K562 (cell line): Measurements from ENCODE around the gene EIF2S1. TPM values are rescaled to one million over a fixed set of nuclear protein-coding genes. Genes with fewer than 3 reads are reported as not detected.

Experiments used
- ATAC-seq: fragments of 200-7000 bp; cut with Tn5 transposase; 3 replicates; pipeline ENCODE4 v1.9.1; 2020; ENCODE audit warnings: moderate library complexity
- BruUV-seq: library from RNA; stranded (reverse); fragments of 400-500 nt; replicated peaks from 2 replicates; lab custom pipeline; 2021; lab: Mats Ljungman, UMichigan
- CTCF ChIA-PET: fragments of 300-600 bp; formaldehyde crosslinking; extraction: SDS; loops from one replicate; lab custom pipeline; 2021; ENCODE audit warnings: low intra/inter-chr PET ratio; lab: Yijun Ruan, JAX
- POLR2A ChIA-PET: fragments of 300-600, 350-650 bp; sonication (Branson Sonifier 250); formaldehyde crosslinking; extraction: SDS; loops from one replicate; lab custom pipeline; 2021; ENCODE audit warnings: antibody characterized with exemption, inconsistent platforms; lab: Yijun Ruan, JAX
- DNase-seq, 4 experiments: peaks; one replicate each; pipeline versions ENCODE4 v3.0.0 to v3.0.0-alpha.2; 2011 to 2018; ENCODE audit warnings: low spot score in 3 of 4, mixed read lengths in 3 of 4; ENCODE audit errors: extremely low read depth in 1 of 4
- FAIRE-seq: peaks from 2 replicates; lab custom pipeline; 2011; peaks lifted over from hg19 to GRCh38; lab: Jason Lieb, UNC
- H2AFZ ChIP-seq: 2 replicates; pipeline ENCODE4 v1.6.0; 2011; ENCODE audit warnings: low read depth, low read length, control low read depth, inconsistent platforms
- H3K27ac ChIP-seq: fragments of 200-600 bp; 3 replicates; pipeline ENCODE4 v1.8.0; 2011; ENCODE audit warnings: low read depth, mild to moderate bottlenecking, control low read depth, inconsistent platforms, low read length, moderate library complexity, mixed read lengths; ENCODE audit errors: extremely low read depth
- H3K27me3 ChIP-seq, 2 experiments: fragments of 300-600 bp in 1 of 2; 2 replicates in 1 of 2; 3 replicates in 1 of 2; pipeline versions ENCODE4 v1.6.0 to v1.8.0; 2011; ENCODE audit warnings: inconsistent platforms in 2 of 2, low read length in 2 of 2, mild to moderate bottlenecking in 1 of 2, mixed read lengths in 1 of 2, moderate library complexity in 1 of 2; ENCODE audit not compliant: control insufficient read depth in 2 of 2, insufficient read depth in 2 of 2
- H3K36me3 ChIP-seq: fragments of 300-600 bp; 3 replicates; pipeline ENCODE4 v1.8.0; 2011; ENCODE audit warnings: mild to moderate bottlenecking, low read length, inconsistent platforms; ENCODE audit not compliant: control insufficient read depth, insufficient read depth
- H3K4me1 ChIP-seq, 2 experiments: fragments of 200-600 bp in 1 of 2; replicated peaks in 1 of 2; 2 replicates in 1 of 2; 3 replicates in 1 of 2; pipeline versions ENCODE4 v1.5.1 to v1.8.0; 2011; ENCODE audit warnings: inconsistent platforms in 2 of 2, low read length in 2 of 2, mild to moderate bottlenecking in 1 of 2, mixed read lengths in 1 of 2, moderate library complexity in 1 of 2; ENCODE audit not compliant: control insufficient read depth in 2 of 2, insufficient read depth in 2 of 2
- H3K4me2 ChIP-seq: 2 replicates; pipeline ENCODE4 v1.6.1; 2011; ENCODE audit warnings: low read length, control low read depth, inconsistent platforms, mixed read lengths; ENCODE audit not compliant: insufficient read depth
- H3K4me3 ChIP-seq: fragments of 200-600 bp; sonication (generic), shearing (Covaris generic); 2 replicates; pipeline ENCODE4 v1.5.1; 2016; ENCODE audit warnings: control low read depth, inconsistent platforms
- H3K79me2 ChIP-seq: fragments of 200-600 bp; 3 replicates; pipeline ENCODE4 v1.8.0; 2011; ENCODE audit warnings: low read length, inconsistent platforms; ENCODE audit not compliant: control insufficient read depth, insufficient read depth
- H3K9ac ChIP-seq, 2 experiments: 2 replicates each; pipeline versions ENCODE4 v1.6.0 to v1.6.1; 2011; ENCODE audit warnings: low read depth in 2 of 2, low read length in 2 of 2, control low read depth in 1 of 2, inconsistent platforms in 1 of 2, mild to moderate bottlenecking in 1 of 2, mixed read lengths in 1 of 2; ENCODE audit not compliant: insufficient read depth in 1 of 2
- H3K9me1 ChIP-seq: one replicate; pipeline ENCODE4 v1.6.0; 2011; ENCODE audit warnings: inconsistent platforms, mild to moderate bottlenecking, low read length, moderate library complexity; ENCODE audit not compliant: control insufficient read depth, insufficient read depth
- H3K9me3 ChIP-seq: replicated peaks from 2 replicates; pipeline ENCODE4 v1.5.1; 2011; ENCODE audit warnings: low read depth, low read length, inconsistent platforms; ENCODE audit not compliant: control insufficient read depth, insufficient read depth
- H4K20me1 ChIP-seq: replicated peaks from 2 replicates; pipeline ENCODE4 v1.6.1; 2011; ENCODE audit warnings: low read length, inconsistent platforms, mixed read lengths; ENCODE audit not compliant: control insufficient read depth, insufficient read depth
- CBX3 ChIP-seq, 2 experiments: IDR thresholded peaks; 1 replicate in 1 of 2; 2 replicates in 1 of 2; pipeline ENCODE4 v1.6.1; 2012; ENCODE audit warnings: inconsistent platforms in 2 of 2, low read length in 2 of 2, borderline replicate concordance in 1 of 2, control low read depth in 1 of 2
- DDX20 ChIP-seq: fragments of 450-650 bp; IDR thresholded peaks from 2 replicates; pipeline ENCODE4 v1.6.1; 2016; ENCODE audit warnings: missing genetic modification characterization, low read depth, mild to moderate bottlenecking, missing compliant biosample characterization, moderate library complexity
- FOXJ3 ChIP-seq: sonication (generic); formaldehyde crosslinking; IDR thresholded peaks from 2 replicates; pipeline ENCODE4 v1.4.0; 2020; ENCODE audit warnings: mild to moderate bottlenecking, missing genetic modification reagents
- FUS ChIP-seq: fragments of 200-400 bp; formaldehyde crosslinking; optimal IDR thresholded peaks from 2 replicates; pipeline ENCODE3; 2017; ENCODE audit warnings: low read depth, low read length
- GABPB1 ChIP-seq: sonication (generic); formaldehyde crosslinking; IDR thresholded peaks from 2 replicates; pipeline ENCODE4 v1.8.0; 2022; ENCODE audit warnings: mild to moderate bottlenecking, missing genetic modification reagents
- HDGF ChIP-seq: fragments of 450-650 bp; IDR thresholded peaks from 2 replicates; pipeline ENCODE4 v1.6.1; 2016
- IFI16 ChIP-seq: fragments of 250-450 bp; sonication (Bioruptor Pico); IDR thresholded peaks from 2 replicates; pipeline ENCODE4 v2.1.2; 2022; ENCODE audit warnings: mild to moderate bottlenecking, inconsistent platforms
- LEF1 ChIP-seq: fragments of 450-650 bp; IDR thresholded peaks from 2 replicates; pipeline ENCODE4 v1.6.1; 2016; ENCODE audit warnings: mild to moderate bottlenecking
- MAFF ChIP-seq: IDR thresholded peaks from 2 replicates; pipeline ENCODE4 v1.6.1; 2012; ENCODE audit warnings: low read length, improper control_type of control experiment
- MCM2 ChIP-seq: fragments of 450-650 bp; IDR thresholded peaks from 2 replicates; pipeline ENCODE4 v1.6.1; 2017; ENCODE audit warnings: low read depth, mild to moderate bottlenecking
- MYC ChIP-seq, 2 experiments: fragments of 250-450 bp in 1 of 2; sonication (Bioruptor Pico) in 1 of 2; IDR thresholded peaks; 2 replicates each; pipeline versions ENCODE4 v1.5.1 to v1.6.1; 2012 to 2021; ENCODE audit warnings: low read depth in 2 of 2, borderline replicate concordance in 1 of 2, improper control_type of control experiment in 1 of 2, low read length in 1 of 2, mild to moderate bottlenecking in 1 of 2, moderate library complexity in 1 of 2
- NR3C1 ChIP-seq: sonication (generic); formaldehyde crosslinking; IDR thresholded peaks from 2 replicates; pipeline ENCODE4 v1.8.1; 2022; ENCODE audit warnings: missing genetic modification reagents
- ZFP36 ChIP-seq: fragments of 150-350 bp; IDR thresholded peaks from 2 replicates; pipeline ENCODE4 v1.6.1; 2018; ENCODE audit warnings: low read length, low read depth; ENCODE audit not compliant: partially characterized antibody
- ZNF239 ChIP-seq: fragments of 250-450 bp; sonication (Bioruptor Pico); IDR thresholded peaks from 2 replicates; pipeline ENCODE4 v1.4.0; 2020; ENCODE audit warnings: mild to moderate bottlenecking
- ZNF79 ChIP-seq: fragments of 250-450 bp; sonication (Bioruptor Pico); IDR thresholded peaks from 2 replicates; pipeline ENCODE4 v1.4.0; 2020; ENCODE audit warnings: low read depth, mild to moderate bottlenecking, moderate library complexity
- WGBS: fragments of 100-300 bp; shearing (Covaris generic); methylation state at CpG from one replicate; pipeline ENCODE4 v1.1.6; 2016; ENCODE audit warnings: low coverage, mixed read lengths; ENCODE audit not compliant: insufficient coverage; ENCODE audit errors: missing lambda C conversion rate; 5-methylcytosine and 5-hydroxymethylcytosine counted together
- in situ Hi-C: fragments of 300-500 bp; cut with MboI; formaldehyde crosslinking; loops from 4 replicates; pipeline ENCODE4 v1.15.0; 2018; ENCODE audit warnings: inconsistent platforms, mixed read lengths
- intact Hi-C: fragments of 100-400 bp; cut with micrococcal nuclease; formaldehyde crosslinking; loops from 2 replicates; pipeline ENCODE4 v1.14.2; 2022
- polyA plus RNA-seq, 8 experiments: library from polyadenylated mRNA; depleted of rRNA in 4 of 8; stranded (reverse) in 5 of 8; unstranded in 3 of 8; fragments of >200 nt; fragmentation: Nextera tagmentation in 2 of 8; fragmentation: Illumina TruSeq in 1 of 8; extraction: Ambion mirVana in 2 of 8; extraction: Trizol in 1 of 8; gene quantifications; 2 replicates each; pipeline versions ENCODE4 v1.2.1 to v1.2.3, GENCODE V29; 2011 to 2014; ENCODE audit warnings: inconsistent platforms in 1 of 8, missing spikeins in 1 of 8
- total RNA-seq, 7 experiments: library from RNA; depleted of rRNA in 6 of 7; stranded (reverse); fragments of >200 nt in 6 of 7; fragmentation: Illumina TruSeq in 2 of 7; extraction: Trizol in 2 of 7; gene quantifications; 2 replicates each; pipeline versions ENCODE4 v1.2.1 to v1.2.3, GENCODE V29; 2011 to 2021; ENCODE audit warnings: low replicate concordance in 1 of 7
- TF ChIP-seq, protein P1 (sequence below): sonication (generic); formaldehyde crosslinking; IDR thresholded peaks from 2 replicates; pipeline ENCODE4 v1.8.0; 2022; ENCODE audit warnings: mild to moderate bottlenecking, missing genetic modification reagents, borderline replicate concordance

Gene EIF2S1
- total and polyA plus RNA-seq, 9 of the 15 experiments (the other 6 are each of a cell fraction or from before 2014, with no cell fraction given) = 216 to 1,018 (median 332) TPM

DNA sequence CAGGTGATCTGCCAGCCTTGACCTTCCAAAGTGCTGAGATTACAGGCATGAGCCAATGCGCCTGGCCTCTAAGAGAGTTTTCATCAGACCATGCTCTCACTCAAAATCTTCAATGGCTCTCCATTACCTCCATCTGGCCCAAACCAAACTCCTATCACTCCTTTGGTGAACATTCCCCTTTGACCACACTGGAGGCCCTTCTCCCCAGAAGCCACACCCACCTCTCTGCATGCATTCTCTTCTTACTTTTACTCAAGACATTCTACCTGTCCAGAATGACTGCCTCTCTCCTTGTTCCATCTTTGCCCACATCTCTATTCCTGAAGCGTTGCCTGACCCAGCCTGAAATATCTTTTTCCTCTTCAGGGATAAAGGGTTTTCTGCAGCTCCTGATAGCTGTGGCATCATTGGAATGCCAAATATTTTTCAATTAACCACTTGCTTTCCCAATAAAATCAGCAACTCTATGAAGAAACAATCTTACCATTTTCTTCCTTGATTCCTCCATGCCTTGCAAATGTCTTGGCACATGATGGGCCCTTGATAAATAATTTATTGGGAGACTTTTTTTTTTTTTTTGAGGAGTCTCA, 36.3 kb downstream of the EIF2S1 start:
- TF ChIP-seq IFI16 (CRISPR knock-in tag) (no peak), ZFP36 (peak; percentile 19)
- intact Hi-C loops (no loop called here), in situ Hi-C loops (no loop called here)
- BruUV-seq = no TSS peak
- Histone ChIP-seq H3K4me2 (no peak overlapping the region), H3K27ac (no peak overlapping the region), H3K27me3 (no peaks in the 10 kb centered on the region), H3K9me3 (no peaks in the 10 kb centered on the region), H3K4me1 (peaks cover 4 to 10% of the 10 kb centered on the region in 2 experiments; a peak in 4 of 5 replicates), H3K79me2 (no peaks in the 10 kb centered on the region), H4K20me1 (no peaks in the 10 kb centered on the region), H3K9me1 (no peaks in the 10 kb centered on the region), H3K4me3 (no peak overlapping the region), H2AFZ (no peak overlapping the region), H3K9ac (no peak overlapping the region), H3K36me3 (no peaks in the 10 kb centered on the region)
- ATAC-seq = no peak; the same call in 2 of the 3 replicates
- WGBS = 50% methylated on average over 2 of the region's 2 CpGs
- CTCF ChIA-PET = no interaction called here
- no peak for FAIRE-seq
- POLR2A ChIA-PET = no interaction called here
- no peak for DNase-seq

DNA sequence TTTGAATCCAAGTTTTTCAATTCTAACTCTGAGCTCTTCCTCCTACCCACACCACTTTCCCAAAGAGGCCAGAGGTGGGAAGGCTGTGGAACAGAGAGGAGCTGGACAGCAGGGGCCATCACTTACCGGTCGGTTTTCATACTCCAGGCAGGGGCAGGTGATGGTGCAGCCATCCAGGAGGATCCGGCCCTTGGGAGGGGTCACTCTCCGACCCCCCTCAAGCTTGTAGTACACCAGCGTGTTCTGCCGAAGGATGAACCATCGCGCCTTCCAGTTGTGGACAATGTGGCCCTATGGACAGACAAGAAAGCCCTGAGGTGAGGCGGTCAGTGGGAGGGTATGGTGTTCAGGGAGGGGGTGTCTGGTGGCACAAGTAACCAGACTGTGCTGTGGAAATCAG, 37.4 kb downstream of the EIF2S1 start:
- Histone ChIP-seq H3K27ac (no peak overlapping the region), H3K4me1 (peaks cover 0 to 8% of the 10 kb centered on the region in 2 experiments; a peak in 2 of 5 replicates), H3K9ac (no peak overlapping the region), H3K9me1 (no peaks in the 10 kb centered on the region), H3K4me2 (no peak overlapping the region), H2AFZ (no peak overlapping the region), H4K20me1 (no peaks in the 10 kb centered on the region), H3K79me2 (no peaks in the 10 kb centered on the region), H3K9me3 (no peaks in the 10 kb centered on the region), H3K4me3 (no peak overlapping the region), H3K27me3 (no peaks in the 10 kb centered on the region), H3K36me3 (no peaks in the 10 kb centered on the region)
- CTCF ChIA-PET = no interaction called here
- no TSS peak for BruUV-seq
- ATAC-seq (no peak), FAIRE-seq (no peak), DNase-seq (no peak)
- in situ Hi-C loops = no loop called here
- POLR2A ChIA-PET = no interaction called here
- 46% methylated on average over 2 of the region's 9 CpGs for WGBS
- intact Hi-C loops = no loop called here
- TF ChIP-seq FOXJ3 (CRISPR knock-in tag) = no peak
- no peak for TF ChIP-seq MCM2
- TF ChIP-seq ZNF79 (CRISPR knock-in tag) = no peak
- no peak for TF ChIP-seq MAFF
- no peak for TF ChIP-seq GABPB1 (CRISPR knock-in tag)
- TF ChIP-seq, protein P1, sequence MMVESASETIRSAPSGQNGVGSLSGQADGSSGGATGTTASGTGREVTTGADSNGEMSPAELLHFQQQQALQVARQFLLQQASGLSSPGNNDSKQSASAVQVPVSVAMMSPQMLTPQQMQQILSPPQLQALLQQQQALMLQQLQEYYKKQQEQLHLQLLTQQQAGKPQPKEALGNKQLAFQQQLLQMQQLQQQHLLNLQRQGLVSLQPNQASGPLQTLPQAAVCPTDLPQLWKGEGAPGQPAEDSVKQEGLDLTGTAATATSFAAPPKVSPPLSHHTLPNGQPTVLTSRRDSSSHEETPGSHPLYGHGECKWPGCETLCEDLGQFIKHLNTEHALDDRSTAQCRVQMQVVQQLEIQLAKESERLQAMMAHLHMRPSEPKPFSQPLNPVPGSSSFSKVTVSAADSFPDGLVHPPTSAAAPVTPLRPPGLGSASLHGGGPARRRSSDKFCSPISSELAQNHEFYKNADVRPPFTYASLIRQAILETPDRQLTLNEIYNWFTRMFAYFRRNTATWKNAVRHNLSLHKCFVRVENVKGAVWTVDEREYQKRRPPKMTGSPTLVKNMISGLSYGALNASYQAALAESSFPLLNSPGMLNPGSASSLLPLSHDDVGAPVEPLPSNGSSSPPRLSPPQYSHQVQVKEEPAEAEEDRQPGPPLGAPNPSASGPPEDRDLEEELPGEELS (CRISPR knock-in tag) = no peak
- no peak for TF ChIP-seq HDGF
- no peak for TF ChIP-seq DDX20 (tag)
- no peak for TF ChIP-seq FUS
- no peak for TF ChIP-seq MYC (IDR thresholded peaks at IDR 0.05; ENCODE audit: low read depth, low read length)
- no peak for TF ChIP-seq MYC (CRISPR knock-in tag; IDR thresholded peaks at IDR 0.05; ENCODE audit: borderline replicate concordance, low read depth)
- no peak for TF ChIP-seq ZNF239 (CRISPR knock-in tag)
- no peak for TF ChIP-seq NR3C1 (CRISPR knock-in tag)
- TF ChIP-seq LEF1 = no peak
- no peak for TF ChIP-seq CBX3 (IDR thresholded peaks at IDR 0.05; ENCODE audit: borderline replicate concordance in 1 of 2, low read length in 2 of 2)
